Mucosa of gallbladder (tissue), 1 donor: ENCODE measurements around the gene TAL2. TPM values are rescaled to one million over a fixed set of nuclear protein-coding genes. Genes with fewer than 3 reads are reported as not detected.
"Not testable (repeated sequence)": the region's sequence is repeated elsewhere in the genome, so short reads cannot be mapped to it uniquely, and the experiment has no call there.

Experiments used
- DNase-seq: peaks from one replicate; pipeline ENCODE4 v3.0.0-alpha.2; 2020; ENCODE audit warnings: low spot score
- total RNA-seq: library from RNA; stranded (reverse); gene quantifications from one replicate; pipeline ENCODE4 v1.2.1, GENCODE V29; 2021
- donor health status: DM: no; HTN: no; CAD: no.

Gene TAL2
- total RNA-seq, 1 donor from 2014 or later: 0.58 TPM

GRCh38 chr9:105673850-105674387, 11.7 kb downstream of the TAL2 start:
- no peak for DNase-seq

GRCh38 chr9:105676351-105676923, 14.2 kb downstream of the TAL2 start:
- no peak for DNase-seq

- DNase-seq: no peak
Observed at GRCh38 chr9:105678163-105678562, 15.9 kb downstream of the TAL2 start.

GRCh38 chr9:105678781-105679180, 16.5 kb downstream of the TAL2 start:
- no peak for DNase-seq

- peak; percentile 19 for DNase-seq
Observed at GRCh38 chr9:105679257-105680022, 17.2 kb downstream of the TAL2 start.

- DNase-seq: no peak
Observed at GRCh38 chr9:105681313-105681712, 19.1 kb downstream of the TAL2 start.

- no peak for DNase-seq
Observed at GRCh38 chr9:105681724-105682123, 19.5 kb downstream of the TAL2 start.

- DNase-seq: no peak
Observed at GRCh38 chr9:105683688-105684275, 21.5 kb downstream of the TAL2 start.

- no peak for DNase-seq
Observed at GRCh38 chr9:105686936-105687335, 24.7 kb downstream of the TAL2 start.

- DNase-seq: no peak
Observed at GRCh38 chr9:105690742-105691141, 28.5 kb downstream of the TAL2 start.

- no peak for DNase-seq
Observed at GRCh38 chr9:105693435-105694189, 31.4 kb downstream of the TAL2 start.

- DNase-seq: peak; percentile 75
Observed at GRCh38 chr9:105694190-105694847, 32.1 kb downstream of the TAL2 start, which contains the start of gene TMEM38B. Gene TMEM38B, plus strand, starts transcription at chr9:105694541. Its CDS starts 120 bp downstream, at chr9:105694661.

- peak; percentile 44 for DNase-seq
Observed at GRCh38 chr9:105694848-105695581, 32.8 kb downstream of the TAL2 start.

GRCh38 chr9:105696219-105696793, 34.0 kb downstream of the TAL2 start:
- no peak for DNase-seq

GRCh38 chr9:105697871-105698270, 35.6 kb downstream of the TAL2 start:
- DNase-seq: no peak

- DNase-seq: no peak
Observed at GRCh38 chr9:105698348-105698870, 36.2 kb downstream of the TAL2 start.

- DNase-seq: no peak
Observed at GRCh38 chr9:105700668-105701067, 38.4 kb downstream of the TAL2 start.

GRCh38 chr9:105701145-105701544, 38.9 kb downstream of the TAL2 start:
- DNase-seq: no peak

GRCh38 chr9:105702207-105702606, 40.0 kb downstream of the TAL2 start:
- no peak for DNase-seq

- DNase-seq: not testable (repeated sequence)
Observed at GRCh38 chr9:105703638-105704037, 41.4 kb downstream of the TAL2 start.
